Stomach (tissue), 9 donors: ENCODE measurements around the gene KISS1R. TPM values are rescaled to one million over a fixed set of nuclear protein-coding genes. Genes with fewer than 3 reads are reported as not detected.
A peak's percentile ranks its signal among the peaks of the same experiment; 100 is the strongest.

Source experiments
- DNase-seq, 2 donors: peaks; one replicate each; pipeline versions ENCODE4 v3.0.0 to v3.0.0-alpha.2; 2013 to 2019
- H3K27ac ChIP-seq, 5 donors: fragments of 200-600 bp in 4 of 5; sonication (generic) in 4 of 5; one replicate each; pipeline ENCODE4 v1.5.1; 2013 to 2019; ENCODE audit warnings: mild to moderate bottlenecking in 1 of 5, moderate library complexity in 1 of 5
- H3K27me3 ChIP-seq, 3 donors: fragments of 200-600 bp; sonication (generic); one replicate each; pipeline ENCODE4 v1.5.1; 2017 to 2019; ENCODE audit warnings: mixed run types in 1 of 3
- H3K36me3 ChIP-seq, 4 donors: fragments of 200-600 bp; sonication (generic); 1 replicate in 3 of 4; 2 replicates in 1 of 4; pipeline ENCODE4 v1.5.1; 2016 to 2019
- H3K4me1 ChIP-seq, 4 donors: fragments of 200-600 bp; sonication (generic); one replicate each; pipeline ENCODE4 v1.5.1; 2016 to 2019
- H3K4me3 ChIP-seq, 4 donors: fragments of 200-600 bp; sonication (generic) in 3 of 4; one replicate each; pipeline ENCODE4 v1.5.1; 2016 to 2019; ENCODE audit warnings: mild to moderate bottlenecking in 1 of 4
- H3K9me3 ChIP-seq, 4 donors: fragments of 200-600 bp; sonication (generic); one replicate each; pipeline ENCODE4 v1.5.1; 2016 to 2019
- EP300 ChIP-seq: sonication (generic); formaldehyde crosslinking; IDR thresholded peaks from one replicate; pipeline ENCODE4 v1.6.1; 2017; ENCODE audit warnings: antibody characterized with exemption
- POLR2A ChIP-seq, 4 donors: fragments of 450-650 bp; IDR thresholded peaks; one replicate each; pipeline ENCODE4 v1.6.1; 2016; ENCODE audit warnings: antibody characterized with exemption in 4 of 4, control low read depth in 2 of 4, mild to moderate bottlenecking in 1 of 4, moderate library complexity in 1 of 4
- POLR2AphosphoS5 ChIP-seq, 3 donors: sonication (generic); formaldehyde crosslinking; IDR thresholded peaks; one replicate each; pipeline ENCODE4 v1.6.1; 2016; ENCODE audit warnings: antibody characterized with exemption in 3 of 3
- WGBS, 5 donors: extraction: QIAGEN DNeasy Blood & Tissue Kit in 3 of 5; methylation state at CpG; one replicate each; pipeline versions ENCODE4 v1.1.5 to v1.1.7; 2013 to 2018; 5-methylcytosine and 5-hydroxymethylcytosine counted together
- intact Hi-C: fragments of 100-400 bp; cut with DNase I; formaldehyde crosslinking; loops from one replicate; pipeline ENCODE4 v1.15.1; 2023; ENCODE audit warnings: low total_unique reads
- polyA plus RNA-seq, 3 donors: library from polyadenylated mRNA; stranded (reverse); fragments of 200-250 nt; gene quantifications; one replicate each; pipeline ENCODE4 v1.2.3, GENCODE V29; 2013
- total RNA-seq, 5 donors: library from RNA; depleted of rRNA; stranded (reverse); fragments of >200 nt; gene quantifications; one replicate each; pipeline versions ENCODE4 v1.1.0 to v1.2.3, GENCODE V29; 2014 to 2016
- TF ChIP-seq, protein P1 (sequence below), 7 experiments: fragments of 450-650 bp in 4 of 7; fragments of 200-600 bp in 3 of 7; sonication (generic) in 3 of 7; IDR thresholded peaks; one replicate each; pipeline ENCODE4 v1.5.1; 2016 to 2019; ENCODE audit warnings: antibody characterized with exemption in 7 of 7, control low read depth in 2 of 7, mild to moderate bottlenecking in 1 of 7
- donor health status: healthy with polysubstance abuse.
- donor health status: Bipolar disorder and iron deficiency.
- donor health status: healthy.

KISS1R gene
- total and polyA plus RNA-seq, 8 donors, result not detected

DNA sequence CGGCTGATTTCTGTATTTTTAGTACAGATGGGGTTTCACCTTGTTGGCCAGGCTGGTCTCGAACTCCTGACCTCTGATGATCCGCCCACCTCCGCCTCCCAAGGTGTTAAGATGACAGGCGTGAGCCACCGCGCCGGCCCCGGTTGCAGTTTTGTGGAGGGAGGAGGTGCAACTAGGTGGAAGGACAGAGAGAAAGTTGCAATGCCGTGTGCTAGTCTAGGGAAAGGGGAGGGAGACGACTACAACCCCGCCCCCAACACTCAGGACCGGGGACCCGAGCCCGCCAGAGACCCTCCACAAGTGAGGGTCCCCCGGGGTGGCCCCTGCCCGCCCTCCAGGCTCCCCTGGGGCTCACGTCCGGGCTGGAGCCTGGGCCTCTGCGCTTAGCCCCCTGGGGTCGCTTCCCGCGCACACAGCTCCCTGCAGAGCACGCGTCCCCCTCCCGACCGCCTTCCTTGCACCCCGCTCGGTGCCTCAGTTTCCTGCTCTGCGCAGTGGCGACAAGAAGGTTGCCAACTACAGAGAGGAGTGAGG is 7.5 kb downstream of the KISS1R start:
- WGBS, 5 donors, result 11 to 14% (median 14%) methylated on average over 23 to 31 of the region's 31 CpGs
- Histone ChIP-seq H3K36me3 (peaks cover 0 to 9% (median 7%) of the 10 kb centered on the region in 4 donors), H3K9me3 (no peaks in the 10 kb centered on the region), H3K4me3 (peak overlapping the region; percentile 65 to 98 (median 88)), H3K27ac (peak overlapping the region in 4 of 5 donors; percentile 84 to 91 (median 90)), H3K4me1 (peaks cover 32 to 74% (median 55%) of the 10 kb centered on the region in 4 donors), H3K27me3 (peaks cover 11 to 19% (median 19%) of the 10 kb centered on the region in 3 donors)
- peak in 1 of 2 donors; percentile 48 for DNase-seq
- intact Hi-C loops, result loop anchor here (5.0 kb wide), 1 partner anchor 58 kb away; the partner anchor contains the start of gene WDR18
- TF ChIP-seq, protein P1, sequence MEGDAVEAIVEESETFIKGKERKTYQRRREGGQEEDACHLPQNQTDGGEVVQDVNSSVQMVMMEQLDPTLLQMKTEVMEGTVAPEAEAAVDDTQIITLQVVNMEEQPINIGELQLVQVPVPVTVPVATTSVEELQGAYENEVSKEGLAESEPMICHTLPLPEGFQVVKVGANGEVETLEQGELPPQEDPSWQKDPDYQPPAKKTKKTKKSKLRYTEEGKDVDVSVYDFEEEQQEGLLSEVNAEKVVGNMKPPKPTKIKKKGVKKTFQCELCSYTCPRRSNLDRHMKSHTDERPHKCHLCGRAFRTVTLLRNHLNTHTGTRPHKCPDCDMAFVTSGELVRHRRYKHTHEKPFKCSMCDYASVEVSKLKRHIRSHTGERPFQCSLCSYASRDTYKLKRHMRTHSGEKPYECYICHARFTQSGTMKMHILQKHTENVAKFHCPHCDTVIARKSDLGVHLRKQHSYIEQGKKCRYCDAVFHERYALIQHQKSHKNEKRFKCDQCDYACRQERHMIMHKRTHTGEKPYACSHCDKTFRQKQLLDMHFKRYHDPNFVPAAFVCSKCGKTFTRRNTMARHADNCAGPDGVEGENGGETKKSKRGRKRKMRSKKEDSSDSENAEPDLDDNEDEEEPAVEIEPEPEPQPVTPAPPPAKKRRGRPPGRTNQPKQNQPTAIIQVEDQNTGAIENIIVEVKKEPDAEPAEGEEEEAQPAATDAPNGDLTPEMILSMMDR (IDR thresholded peaks at IDR 0.05), result no peak
- TF ChIP-seq POLR2A (IDR thresholded peaks at IDR 0.05), result no peak
- TF ChIP-seq EP300, result no peak
- no peak for TF ChIP-seq POLR2AphosphoS5 (IDR thresholded peaks at IDR 0.05)

DNA sequence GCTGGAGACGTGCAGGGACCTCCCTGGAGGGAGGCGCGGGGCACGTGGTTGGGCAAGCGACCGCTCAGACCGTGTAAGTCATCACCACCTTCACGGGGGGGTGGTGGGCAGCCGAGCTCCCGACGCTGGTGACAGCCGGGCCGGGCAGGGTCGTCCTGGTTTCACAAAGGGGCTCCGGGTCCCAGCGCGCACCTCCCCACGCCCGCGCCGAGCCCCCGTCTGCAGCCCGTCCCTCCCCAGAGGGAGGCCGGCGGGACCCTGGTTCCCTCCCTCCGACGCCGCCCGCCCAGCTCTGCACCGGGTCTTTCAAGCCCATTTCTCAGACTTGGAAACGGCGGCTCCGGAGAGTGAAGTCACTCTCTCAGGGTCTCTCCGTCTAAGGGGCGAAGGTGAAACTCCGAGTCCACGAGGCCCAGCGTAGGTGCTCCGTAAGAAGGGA is 8.0 kb downstream of the KISS1R start:
- Histone ChIP-seq H3K9me3 (no peaks in the 10 kb centered on the region), H3K27ac (peak overlapping the region; percentile 75 to 91 (median 89)), H3K4me1 (peaks cover 27 to 69% (median 50%) of the 10 kb centered on the region in 4 donors), H3K36me3 (peaks cover 0 to 13% (median 12%) of the 10 kb centered on the region in 4 donors), H3K27me3 (peaks cover 6 to 14% (median 14%) of the 10 kb centered on the region in 3 donors), H3K4me3 (peak overlapping the region; percentile 65 to 98 (median 88))
- TF ChIP-seq EP300 (no peak), POLR2AphosphoS5 (IDR thresholded peaks at IDR 0.05) (no peak)
- 0 to 2% (median 1%) methylated on average over 17 to 39 of the region's 39 CpGs for WGBS, 5 donors
- DNase-seq, result peak in 1 of 2 donors; percentile 69
- intact Hi-C loops, result no loop called here

DNA sequence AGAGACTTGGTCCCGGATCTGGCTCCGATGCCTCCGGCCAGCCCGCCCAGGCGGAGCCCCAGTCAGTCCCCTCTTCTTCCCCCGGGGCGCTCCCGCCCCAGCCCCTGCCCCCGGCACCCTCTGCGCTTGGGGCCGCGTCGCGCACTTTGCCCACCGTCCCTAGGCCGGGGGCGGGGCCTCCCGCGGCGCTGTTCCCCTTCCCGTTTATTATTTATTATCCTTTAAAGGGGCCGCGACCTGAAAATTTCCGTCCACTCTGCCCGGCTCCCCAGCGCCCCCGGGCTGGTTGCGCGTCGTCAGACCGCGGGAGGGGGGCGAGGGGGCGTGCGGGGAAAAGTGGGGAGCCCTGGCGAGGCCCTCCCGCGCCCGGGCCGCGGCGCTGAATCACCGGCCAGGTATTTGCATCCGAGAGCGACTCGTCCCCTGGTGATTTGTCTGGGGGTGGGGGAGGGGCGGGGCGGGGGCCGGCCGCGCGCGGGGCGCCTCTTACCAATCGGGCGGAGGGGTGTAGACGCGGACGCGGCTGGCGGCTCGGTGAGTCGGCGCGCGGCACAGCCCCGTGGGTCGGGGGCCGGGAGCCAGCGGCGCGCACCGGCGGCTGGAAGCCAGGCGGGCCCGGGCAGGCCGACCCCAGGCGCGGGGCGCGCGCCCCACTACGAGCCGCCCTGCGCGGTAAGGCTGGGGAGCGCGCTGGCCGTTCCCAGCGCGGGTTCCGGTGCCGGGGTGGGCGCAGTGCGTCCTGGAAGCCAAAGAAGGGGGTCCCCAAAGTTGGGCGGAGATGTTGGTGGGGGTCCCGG is 8.6 kb downstream of the KISS1R start, which contains the start of gene ARID3A:
Gene ARID3A, plus strand, starts transcription at position 510 of the 797 bp plus-strand sequence. CDS start 3,494 bp downstream, outside the sequence.
- peaks cover 23 to 63% (median 44%) of the 10 kb centered on the region in 4 donors for H3K4me1 ChIP-seq
- peak within 1 kb of the TSS; percentile 65 to 98 (median 88) for H3K4me3 ChIP-seq
- intact Hi-C loops, result no loop called here
- WGBS, 5 donors, result 0 to 1% (median 1%) methylated on average over 48 to 97 of the region's 97 CpGs
- H3K27me3 ChIP-seq, result peaks cover 0 to 8% (median 8%) of the 10 kb centered on the region in 3 donors
- DNase-seq, result peak; percentile 80 to 93
- TF ChIP-seq EP300 (no peak), POLR2AphosphoS5 (IDR thresholded peaks at IDR 0.05) (peak in 1 of 3 donors; percentile 37), POLR2A (IDR thresholded peaks at IDR 0.05) (no peak)
- TF ChIP-seq, protein P1 (IDR thresholded peaks at IDR 0.05), result no peak
- no peaks in the 10 kb centered on the region for H3K9me3 ChIP-seq
- peak within 1 kb of the TSS; percentile 75 to 91 (median 89) for H3K27ac ChIP-seq
- H3K36me3 ChIP-seq, result peaks cover 0 to 15% (median 13%) of the 10 kb centered on the region in 4 donors

DNA sequence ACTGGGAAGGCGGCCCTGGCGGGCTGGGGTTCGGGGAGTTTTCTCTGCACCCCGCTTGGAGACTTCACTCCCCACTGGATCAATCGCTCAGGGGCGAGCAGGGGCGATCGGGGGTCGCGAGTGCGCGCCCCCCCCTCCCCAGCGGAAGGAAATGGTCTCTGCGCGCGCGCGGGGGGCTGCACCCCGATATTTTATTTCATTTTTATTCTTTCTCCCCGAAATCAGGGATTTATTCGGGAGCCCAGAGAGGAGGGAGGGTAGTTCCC is 9.1 kb downstream of the KISS1R start:
- Histone ChIP-seq H3K4me1 (peaks cover 21 to 57% (median 42%) of the 10 kb centered on the region in 4 donors), H3K9me3 (no peaks in the 10 kb centered on the region), H3K27ac (peak overlapping the region; percentile 75 to 91 (median 89)), H3K36me3 (peaks cover 0 to 19% (median 17%) of the 10 kb centered on the region in 4 donors), H3K27me3 (peaks cover 0 to 3% (median 3%) of the 10 kb centered on the region in 3 donors), H3K4me3 (peak overlapping the region; percentile 65 to 98 (median 88))
- TF ChIP-seq EP300 (no peak), POLR2AphosphoS5 (IDR thresholded peaks at IDR 0.05) (no peak)
- TF ChIP-seq, protein P1 (IDR thresholded peaks at IDR 0.05), result no peak
- 0 to 1% (median 0%) methylated on average over 19 to 21 of the region's 21 CpGs for WGBS, 5 donors
- DNase-seq, result no peak
- intact Hi-C loops, result no loop called here
